Measurements from ENCODE around the gene PPDPF. TPM values are rescaled to one million over a fixed set of nuclear protein-coding genes. Genes with fewer than 3 reads are reported as not detected.

Gene PPDPF
- total and polyA plus RNA-seq, 2 donors (not counting 1 experiment from before 2014, with no cell fraction given), result 93.5 to 162 TPM

GRCh38 chr20:63562461-63563224, 42.1 kb downstream of the PPDPF start:
- peaks cover 78% of the 10 kb centered on the region for H4K20me1 ChIP-seq (ENCODE audit: control insufficient read depth, insufficient read depth, low read length, poor library complexity, severe bottlenecking)
- peaks cover 0 to 9% (median 0%) of the 10 kb centered on the region in 3 donors for H3K9me3 ChIP-seq (ENCODE audit: control extremely low read depth in 1 of 3, control insufficient read depth in 2 of 3, insufficient read depth in 1 of 3, low read length in 2 of 3)
- DNase-seq (no peak), ATAC-seq (ENCODE audit: low read depth) (no peak)
- H3K27ac ChIP-seq (ENCODE audit: low read length in 2 of 2), result no peak overlapping the region
- H3K36me3 ChIP-seq (replicated peaks in 1 of 2; ENCODE audit: control extremely low read depth in 1 of 2, control insufficient read depth in 1 of 2, extremely low read depth in 1 of 2, insufficient read depth in 2 of 2, low read length in 1 of 2), result peaks cover 0 to 62% of the 10 kb centered on the region in 2 experiments
- H2AFZ ChIP-seq (ENCODE audit: insufficient read depth, low read depth, low read length, poor library complexity, severe bottlenecking), result no peak overlapping the region
- 86% methylated on average over 54 of the region's 54 CpGs for WGBS (ENCODE audit: insufficient coverage)
- H3K27me3 ChIP-seq (replicated peaks in 1 of 4; ENCODE audit: control extremely low read depth in 1 of 4, control insufficient read depth in 3 of 4, insufficient read depth in 4 of 4, low read length in 3 of 4), result no peaks in the 10 kb centered on the region
- Mint-ChIP-seq H3K27ac (no peak overlapping the region), H3K9me3 (ENCODE audit: insufficient read depth) (no peaks in the 10 kb centered on the region), H3K4me3 (no peak overlapping the region), H3K27me3 (no peaks in the 10 kb centered on the region), H3K4me1 (peaks cover 11% of the 10 kb centered on the region)
- peaks cover 2% of the 10 kb centered on the region for H3K79me2 ChIP-seq (ENCODE audit: control insufficient read depth, insufficient read depth, low read length)
- no peak for TF ChIP-seq EZH2 (IDR thresholded peaks at IDR 0.05; ENCODE audit: borderline replicate concordance, insufficient read depth, low read depth, low read length, poor library complexity, severe bottlenecking)
- no peak overlapping the region for H3K4me2 ChIP-seq (replicated peaks; ENCODE audit: low read depth, low read length, poor library complexity, severe bottlenecking)
- intact Hi-C loops (cut with micrococcal nuclease), result no loop called here
- peaks cover 11 to 18% of the 10 kb centered on the region in 2 donors for H3K4me1 ChIP-seq (ENCODE audit: control insufficient read depth in 2 of 2, insufficient read depth in 2 of 2, low read length in 2 of 2)
- no peak overlapping the region for H3K4me3 ChIP-seq (ENCODE audit: control extremely low read depth in 1 of 5, extremely low read depth in 1 of 5, insufficient read depth in 1 of 5, low read depth in 2 of 5, low read length in 4 of 5)
- no peak overlapping the region for H3K9ac ChIP-seq (ENCODE audit: low read length)
- POLR2A ChIA-PET, result interaction anchor here (1.1 to 1.6 kb wide), 4 partner anchors 10 to 79 kb away, joined by 3 to 4 read pairs (median 4); partner anchors contain the start of gene HELZ2
- CTCF ChIA-PET, result no interaction called here

- Histone ChIP-seq H2AFZ (ENCODE audit: insufficient read depth, low read depth, low read length, poor library complexity, severe bottlenecking) (no peak overlapping the region), H3K4me1 (ENCODE audit: control insufficient read depth in 2 of 2, insufficient read depth in 2 of 2, low read length in 2 of 2) (peaks cover 18 to 25% of the 10 kb centered on the region in 2 donors), H3K9me3 (ENCODE audit: control extremely low read depth in 1 of 3, control insufficient read depth in 2 of 3, insufficient read depth in 1 of 3, low read length in 2 of 3) (peaks cover 0 to 9% (median 0%) of the 10 kb centered on the region in 3 donors), H3K79me2 (ENCODE audit: control insufficient read depth, insufficient read depth, low read length) (peaks cover 5% of the 10 kb centered on the region), H3K27me3 (replicated peaks in 1 of 4; ENCODE audit: control extremely low read depth in 1 of 4, control insufficient read depth in 3 of 4, insufficient read depth in 4 of 4, low read length in 3 of 4) (no peaks in the 10 kb centered on the region), H3K36me3 (replicated peaks in 1 of 2; ENCODE audit: control extremely low read depth in 1 of 2, control insufficient read depth in 1 of 2, extremely low read depth in 1 of 2, insufficient read depth in 2 of 2, low read length in 1 of 2) (peaks cover 0 to 62% of the 10 kb centered on the region in 2 experiments), H3K4me2 (replicated peaks; ENCODE audit: low read depth, low read length, poor library complexity, severe bottlenecking) (no peak overlapping the region), H3K4me3 (ENCODE audit: control extremely low read depth in 1 of 5, extremely low read depth in 1 of 5, insufficient read depth in 1 of 5, low read depth in 2 of 5, low read length in 4 of 5) (no peak overlapping the region), H4K20me1 (ENCODE audit: control insufficient read depth, insufficient read depth, low read length, poor library complexity, severe bottlenecking) (peaks cover 85% of the 10 kb centered on the region), H3K27ac (ENCODE audit: low read length in 2 of 2) (no peak overlapping the region), H3K9ac (ENCODE audit: low read length) (no peak overlapping the region)
- intact Hi-C loops (cut with micrococcal nuclease), result no loop called here
- H3K9me3 Mint-ChIP-seq (ENCODE audit: insufficient read depth), result no peaks in the 10 kb centered on the region
- POLR2A ChIA-PET, result interaction anchor here (1.1 to 1.6 kb wide), 4 partner anchors 10 to 78 kb away, joined by 3 to 4 read pairs (median 4); partner anchors contain the start of gene HELZ2
- H3K27me3 Mint-ChIP-seq, result no peaks in the 10 kb centered on the region
- TF ChIP-seq EZH2 (IDR thresholded peaks at IDR 0.05; ENCODE audit: borderline replicate concordance, insufficient read depth, low read depth, low read length, poor library complexity, severe bottlenecking), result no peak
- no peak overlapping the region for H3K4me3 Mint-ChIP-seq
- H3K4me1 Mint-ChIP-seq, result peaks cover 19% of the 10 kb centered on the region
- no peak overlapping the region for H3K27ac Mint-ChIP-seq
- 96% methylated on average over 55 of the region's 55 CpGs for WGBS (ENCODE audit: insufficient coverage)
- ATAC-seq (ENCODE audit: low read depth) (no peak), DNase-seq (no peak)
- CTCF ChIA-PET, result no interaction called here
These were observed 42.8 kb downstream of the PPDPF start for GRCh38 chr20:63563225-63563935.

Measured in B cell (primary cell).